ENCODE results near the gene SCAI.

DNA sequence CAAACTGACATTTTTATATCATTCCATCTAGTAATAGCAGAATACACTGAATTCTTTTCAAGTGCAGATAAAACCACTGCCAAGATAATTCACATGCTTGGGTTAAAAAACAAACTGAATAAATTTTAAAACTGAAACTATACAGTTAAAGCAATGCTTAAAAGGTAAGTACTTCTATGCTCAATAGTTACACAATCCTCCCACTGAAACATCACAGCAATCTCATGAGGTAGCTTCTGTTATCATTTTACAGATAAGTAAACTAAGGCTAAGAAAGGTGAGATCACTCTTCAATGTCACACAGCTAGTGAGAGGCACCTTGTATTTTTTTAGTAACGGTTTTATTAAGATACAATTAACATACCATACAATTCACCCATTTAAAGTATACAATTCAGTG is 189.1 kb downstream of the SCAI start:
- TF ChIP-seq CTCF (IDR thresholded peaks at IDR 0.05; ENCODE audit: low read depth, low read length, poor library complexity, severe bottlenecking) (no peak), EZH2phosphoT487 (IDR thresholded peaks at IDR 0.05; ENCODE audit: borderline replicate concordance, low read length) (no peak)
